Naive thymus-derived CD4-positive, alpha-beta T cell (primary cell): ENCODE measurements around the gene ZG16B. TPM values are rescaled to one million over a fixed set of nuclear protein-coding genes. Genes with fewer than 3 reads are reported as not detected.

Experiments used
- ATAC-seq: fragments of 150-1000 bp; cut with Tn5 transposase; 2 replicates; pipeline ENCODE4 v1.10.0; 2021; ENCODE audit warnings: mild to moderate bottlenecking, moderate library complexity
- CTCF ChIA-PET: fragments of 350-600 bp; sonication (Branson Sonifier 250); formaldehyde crosslinking; loops from one replicate; lab custom pipeline; 2021; ENCODE audit warnings: antibody characterized with exemption; lab: Charles Lee
- POLR2A ChIA-PET: fragments of 350-600 bp; sonication (Branson Sonifier 250); formaldehyde crosslinking; loops from one replicate; lab custom pipeline; 2021; ENCODE audit warnings: antibody characterized with exemption, inconsistent platforms; lab: Charles Lee
- DNase-seq, 9 donors: peaks; one replicate each; pipeline versions ENCODE4 v3.0.0 to v3.0.0-alpha.2; 2020 to 2022; ENCODE audit warnings: mixed read lengths in 1 of 9
- H3K27ac ChIP-seq: one replicate; pipeline ENCODE4 v1.7.0; 2013; ENCODE audit warnings: mild to moderate bottlenecking, low read depth, low read length, moderate library complexity
- H3K27me3 ChIP-seq, 2 donors: one replicate each; pipeline ENCODE4 v1.7.0; 2013; ENCODE audit warnings: low read length in 2 of 2, mild to moderate bottlenecking in 2 of 2, moderate library complexity in 2 of 2; ENCODE audit not compliant: control insufficient read depth in 2 of 2, insufficient read depth in 2 of 2
- H3K36me3 ChIP-seq, 3 experiments: 1 replicate in 2 of 3; 2 replicates in 1 of 3; pipeline ENCODE4 v1.7.0; 2013; ENCODE audit warnings: low read length in 3 of 3, mild to moderate bottlenecking in 3 of 3, moderate library complexity in 1 of 3; ENCODE audit not compliant: insufficient read depth in 3 of 3, control insufficient read depth in 2 of 3
- H3K4me1 ChIP-seq, 2 donors: one replicate each; pipeline ENCODE4 v1.7.0; 2013; ENCODE audit warnings: low read length in 2 of 2, mild to moderate bottlenecking in 2 of 2, moderate library complexity in 1 of 2; ENCODE audit not compliant: control insufficient read depth in 2 of 2, insufficient read depth in 2 of 2
- H3K4me3 ChIP-seq: 2 replicates; pipeline ENCODE4 v1.7.0; 2013; ENCODE audit warnings: mild to moderate bottlenecking, low read length
- H3K9me3 ChIP-seq, 3 experiments: 1 replicate in 2 of 3; 2 replicates in 1 of 3; pipeline ENCODE4 v1.7.0; 2013; ENCODE audit warnings: low read length in 3 of 3; ENCODE audit not compliant: control insufficient read depth in 2 of 3
- H3K27ac Mint-ChIP-seq, 9 donors: one replicate each; pipeline ENCODE4 v1.8.0; 2020 to 2022; ENCODE audit warnings: mixed read lengths in 9 of 9, mild to moderate bottlenecking in 8 of 9, moderate library complexity in 5 of 9, inconsistent platforms in 2 of 9
- H3K27me3 Mint-ChIP-seq, 5 donors: one replicate each; pipeline ENCODE4 v1.8.0; 2021 to 2022; ENCODE audit warnings: mixed read lengths in 5 of 5, mild to moderate bottlenecking in 1 of 5
- H3K36me3 Mint-ChIP-seq, 5 donors: one replicate each; pipeline ENCODE4 v1.8.0; 2020 to 2022; ENCODE audit warnings: mixed read lengths in 5 of 5, mild to moderate bottlenecking in 3 of 5, inconsistent platforms in 1 of 5
- H3K4me1 Mint-ChIP-seq, 7 donors: one replicate each; pipeline ENCODE4 v1.8.0; 2020 to 2022; ENCODE audit warnings: mixed read lengths in 7 of 7, mild to moderate bottlenecking in 3 of 7, inconsistent platforms in 1 of 7
- H3K4me3 Mint-ChIP-seq, 10 donors: one replicate each; pipeline ENCODE4 v1.8.0; 2020 to 2022; ENCODE audit warnings: mild to moderate bottlenecking in 10 of 10, mixed read lengths in 10 of 10, moderate library complexity in 6 of 10, inconsistent platforms in 2 of 10
- H3K9me3 Mint-ChIP-seq, 11 donors: one replicate each; pipeline ENCODE4 v1.8.0; 2020 to 2022; ENCODE audit warnings: mixed read lengths in 11 of 11, mild to moderate bottlenecking in 4 of 11, inconsistent platforms in 1 of 11, moderate library complexity in 1 of 11
- intact Hi-C, 2 donors: fragments of 100-400 bp; cut with micrococcal nuclease; formaldehyde crosslinking; loops; one replicate each; pipeline ENCODE4 v1.15.1; 2023
- polyA plus RNA-seq, 2 donors: library from polyadenylated mRNA; unstranded; fragments of 300-500 nt; fragmentation: Illumina TruSeq; gene quantifications; one replicate each; pipeline ENCODE4 v1.2.3, GENCODE V29; 2021
- total RNA-seq, 6 experiments: library from RNA in 5 of 6; stranded (reverse) in 5 of 6; gene quantifications; 1 replicate in 5 of 6; 2 replicates in 1 of 6; pipeline ENCODE4 v1.2.3 and lab custom pipeline; 2021 to 2026

Gene ZG16B
- total and polyA plus RNA-seq, 7 experiments from 2014 or later, result 2.3 to 17.2 TPM; not detected in 5

GRCh38 chr16:2804728-2805127 is 25.4 kb upstream of the ZG16B start:
- Histone ChIP-seq H3K9me3 (peaks cover 0 to 13% (median 0%) of the 10 kb centered on the region in 3 experiments), H3K36me3 (no peaks in the 10 kb centered on the region), H3K4me1 (no peaks in the 10 kb centered on the region), H3K27me3 (no peaks in the 10 kb centered on the region), H3K4me3 (no peak overlapping the region), H3K27ac (no peak overlapping the region)
- Mint-ChIP-seq H3K4me3 (no peak overlapping the region), H3K27me3 (peaks cover 7 to 21% (median 18%) of the 10 kb centered on the region in 5 donors), H3K27ac (no peak overlapping the region), H3K9me3 (peaks cover 0 to 29% (median 12%) of the 10 kb centered on the region in 11 donors), H3K36me3 (peaks cover 0 to 14% (median 3%) of the 10 kb centered on the region in 5 donors), H3K4me1 (peaks cover 0 to 2% (median 0%) of the 10 kb centered on the region in 7 donors)
- no peak for DNase-seq
- no peak for ATAC-seq
- intact Hi-C loops, result no loop called here
- CTCF ChIA-PET, result no interaction called here
- POLR2A ChIA-PET, result no interaction called here

- Histone ChIP-seq H3K9me3 (peaks cover 0 to 13% (median 0%) of the 10 kb centered on the region in 3 experiments), H3K4me3 (no peak overlapping the region), H3K27ac (no peak overlapping the region), H3K4me1 (no peaks in the 10 kb centered on the region), H3K27me3 (no peaks in the 10 kb centered on the region), H3K36me3 (no peaks in the 10 kb centered on the region)
- Mint-ChIP-seq H3K4me3 (no peak overlapping the region), H3K27ac (no peak overlapping the region), H3K36me3 (peaks cover 0 to 14% (median 3%) of the 10 kb centered on the region in 5 donors), H3K9me3 (peaks cover 0 to 29% (median 12%) of the 10 kb centered on the region in 11 donors), H3K27me3 (peaks cover 7 to 26% (median 21%) of the 10 kb centered on the region in 5 donors), H3K4me1 (peaks cover 0 to 2% (median 0%) of the 10 kb centered on the region in 7 donors)
- intact Hi-C loops, result no loop called here
- ATAC-seq (no peak), DNase-seq (no peak)
- ChIA-PET CTCF (no interaction called here), POLR2A (no interaction called here)
Measured at GRCh38 chr16:2806286-2806685, 23.8 kb upstream of the ZG16B start.

GRCh38 chr16:2808181-2808580 is 21.9 kb upstream of the ZG16B start:
- no peak overlapping the region for H3K27ac ChIP-seq
- peaks cover 0 to 13% (median 0%) of the 10 kb centered on the region in 3 experiments for H3K9me3 ChIP-seq
- no peaks in the 10 kb centered on the region for H3K36me3 ChIP-seq
- CTCF ChIA-PET, result no interaction called here
- no peaks in the 10 kb centered on the region for H3K27me3 ChIP-seq
- H3K27ac Mint-ChIP-seq, result no peak overlapping the region
- POLR2A ChIA-PET, result no interaction called here
- H3K27me3 Mint-ChIP-seq, result peaks cover 7 to 29% (median 18%) of the 10 kb centered on the region in 5 donors
- no peak overlapping the region for H3K4me3 ChIP-seq
- no peaks in the 10 kb centered on the region for H3K4me1 ChIP-seq
- peaks cover 0 to under 1% (median 0%) of the 10 kb centered on the region in 7 donors for H3K4me1 Mint-ChIP-seq
- H3K9me3 Mint-ChIP-seq, result peaks cover 0 to 24% (median 11%) of the 10 kb centered on the region in 11 donors
- peaks cover 0 to 11% (median 3%) of the 10 kb centered on the region in 5 donors for H3K36me3 Mint-ChIP-seq
- DNase-seq (no peak), ATAC-seq (no peak)
- no peak overlapping the region for H3K4me3 Mint-ChIP-seq
- intact Hi-C loops, result no loop called here

GRCh38 chr16:2809149-2809760 is 20.8 kb upstream of the ZG16B start:
- Histone ChIP-seq H3K9me3 (peaks cover 0 to 6% (median 0%) of the 10 kb centered on the region in 3 experiments), H3K4me1 (no peaks in the 10 kb centered on the region), H3K27me3 (no peaks in the 10 kb centered on the region), H3K36me3 (no peaks in the 10 kb centered on the region), H3K27ac (no peak overlapping the region), H3K4me3 (no peak overlapping the region)
- POLR2A ChIA-PET, result no interaction called here
- H3K27me3 Mint-ChIP-seq, result peaks cover 7 to 32% (median 17%) of the 10 kb centered on the region in 5 donors
- no peak overlapping the region for H3K4me3 Mint-ChIP-seq
- peaks cover 0 to 5% (median 0%) of the 10 kb centered on the region in 5 donors for H3K36me3 Mint-ChIP-seq
- CTCF ChIA-PET, result no interaction called here
- H3K9me3 Mint-ChIP-seq, result peaks cover 0 to 15% (median 6%) of the 10 kb centered on the region in 11 donors
- H3K27ac Mint-ChIP-seq, result no peak overlapping the region
- intact Hi-C loops, result no loop called here
- peaks cover 0 to 1% (median 0%) of the 10 kb centered on the region in 7 donors for H3K4me1 Mint-ChIP-seq
- ATAC-seq (no peak), DNase-seq (no peak)

GRCh38 chr16:2810651-2811050 is 19.5 kb upstream of the ZG16B start:
- no peak for DNase-seq
- peaks cover 0 to 11% (median 4%) of the 10 kb centered on the region in 11 donors for H3K9me3 Mint-ChIP-seq
- H3K36me3 ChIP-seq, result no peaks in the 10 kb centered on the region
- peaks cover 0 to 5% (median 0%) of the 10 kb centered on the region in 5 donors for H3K36me3 Mint-ChIP-seq
- no peak overlapping the region for H3K4me3 ChIP-seq
- H3K4me1 Mint-ChIP-seq, result peaks cover 0 to 1% (median 0%) of the 10 kb centered on the region in 7 donors
- no peaks in the 10 kb centered on the region for H3K27me3 ChIP-seq
- POLR2A ChIA-PET, result no interaction called here
- no peak overlapping the region for H3K27ac ChIP-seq
- ATAC-seq, result no peak
- no peaks in the 10 kb centered on the region for H3K9me3 ChIP-seq
- no peak overlapping the region for H3K4me3 Mint-ChIP-seq
- peaks cover 7 to 28% (median 11%) of the 10 kb centered on the region in 5 donors for H3K27me3 Mint-ChIP-seq
- no peaks in the 10 kb centered on the region for H3K4me1 ChIP-seq
- intact Hi-C loops, result no loop called here
- H3K27ac Mint-ChIP-seq, result no peak overlapping the region
- CTCF ChIA-PET, result no interaction called here

- intact Hi-C loops, result no loop called here
- Mint-ChIP-seq H3K9me3 (peaks cover 0 to 11% (median 4%) of the 10 kb centered on the region in 11 donors), H3K4me3 (no peak overlapping the region), H3K27me3 (peaks cover 7 to 25% (median 11%) of the 10 kb centered on the region in 5 donors), H3K36me3 (peaks cover 0 to 5% (median 0%) of the 10 kb centered on the region in 5 donors), H3K4me1 (peaks cover 0 to 1% (median 0%) of the 10 kb centered on the region in 7 donors), H3K27ac (no peak overlapping the region)
- no peaks in the 10 kb centered on the region for H3K9me3 ChIP-seq
- no peaks in the 10 kb centered on the region for H3K4me1 ChIP-seq
- no peak overlapping the region for H3K4me3 ChIP-seq
- H3K27ac ChIP-seq, result no peak overlapping the region
- DNase-seq, result no peak
- CTCF ChIA-PET, result no interaction called here
- POLR2A ChIA-PET, result no interaction called here
- no peak for ATAC-seq
- H3K36me3 ChIP-seq, result no peaks in the 10 kb centered on the region
- no peaks in the 10 kb centered on the region for H3K27me3 ChIP-seq
Measured at GRCh38 chr16:2811703-2812471, 18.2 kb upstream of the ZG16B start.
